D721Med (cell line): ENCODE measurements around the gene CTBP2.

ENCODE experiments used
- DNase-seq: peaks from one replicate; pipeline ENCODE4 v3.0.0; 2011; ENCODE audit warnings: low spot score; ENCODE audit not compliant: insufficient read length
- FAIRE-seq: peaks from 2 replicates; lab custom pipeline; 2011; peaks lifted over from hg19 to GRCh38; lab: Jason Lieb, UNC
- TF ChIP-seq, protein P1 (sequence below): IDR thresholded peaks from 2 replicates; pipeline ENCODE4 v1.5.1; 2012; ENCODE audit warnings: mild to moderate bottlenecking, control low read depth; ENCODE audit not compliant: insufficient read depth; ENCODE audit errors: missing control alignments

The CTBP2 gene

DNA sequence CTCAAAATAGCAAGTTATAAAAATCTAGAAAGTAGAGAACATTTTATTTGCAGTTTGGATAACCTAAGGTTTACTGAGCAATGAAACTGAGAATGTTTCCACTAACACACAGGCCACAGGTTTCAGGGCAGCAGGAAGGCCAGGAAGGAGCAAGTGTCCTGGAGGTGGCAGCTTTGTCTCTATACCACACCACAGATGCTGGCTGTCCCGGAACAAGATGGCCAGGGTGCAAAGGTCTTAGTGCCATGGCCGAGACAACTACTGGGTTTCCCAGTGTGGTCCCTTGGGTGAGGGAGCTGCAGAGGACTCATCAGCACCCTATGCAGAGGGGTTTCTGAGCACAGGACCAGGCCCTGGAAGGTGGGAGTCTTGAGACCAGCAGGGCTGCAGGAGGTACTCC lies 92.0 kb downstream of the CTBP2 start:
- no peak for FAIRE-seq
- no peak for DNase-seq
- TF ChIP-seq, protein P1, sequence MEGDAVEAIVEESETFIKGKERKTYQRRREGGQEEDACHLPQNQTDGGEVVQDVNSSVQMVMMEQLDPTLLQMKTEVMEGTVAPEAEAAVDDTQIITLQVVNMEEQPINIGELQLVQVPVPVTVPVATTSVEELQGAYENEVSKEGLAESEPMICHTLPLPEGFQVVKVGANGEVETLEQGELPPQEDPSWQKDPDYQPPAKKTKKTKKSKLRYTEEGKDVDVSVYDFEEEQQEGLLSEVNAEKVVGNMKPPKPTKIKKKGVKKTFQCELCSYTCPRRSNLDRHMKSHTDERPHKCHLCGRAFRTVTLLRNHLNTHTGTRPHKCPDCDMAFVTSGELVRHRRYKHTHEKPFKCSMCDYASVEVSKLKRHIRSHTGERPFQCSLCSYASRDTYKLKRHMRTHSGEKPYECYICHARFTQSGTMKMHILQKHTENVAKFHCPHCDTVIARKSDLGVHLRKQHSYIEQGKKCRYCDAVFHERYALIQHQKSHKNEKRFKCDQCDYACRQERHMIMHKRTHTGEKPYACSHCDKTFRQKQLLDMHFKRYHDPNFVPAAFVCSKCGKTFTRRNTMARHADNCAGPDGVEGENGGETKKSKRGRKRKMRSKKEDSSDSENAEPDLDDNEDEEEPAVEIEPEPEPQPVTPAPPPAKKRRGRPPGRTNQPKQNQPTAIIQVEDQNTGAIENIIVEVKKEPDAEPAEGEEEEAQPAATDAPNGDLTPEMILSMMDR, result no peak

DNA sequence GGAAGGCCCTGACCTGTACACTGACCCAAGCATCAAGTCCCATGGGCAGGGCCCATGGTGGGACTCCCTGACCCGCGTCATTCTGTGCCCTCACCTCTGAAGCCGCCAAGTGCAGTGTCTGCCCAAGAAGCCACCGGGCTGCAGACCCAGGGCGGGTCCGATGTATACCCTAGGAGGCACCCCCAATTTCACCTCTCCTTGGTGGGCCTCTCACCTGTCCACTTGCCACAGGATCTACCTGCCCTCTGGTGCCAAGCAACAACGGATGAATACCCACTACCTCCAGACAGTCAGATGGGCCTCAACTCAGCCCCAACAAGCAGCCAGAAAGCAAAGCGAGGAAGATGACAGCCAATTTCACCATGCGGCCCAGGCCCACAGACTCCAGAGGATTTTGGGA lies 92.6 kb downstream of the CTBP2 start:
- FAIRE-seq (no peak), DNase-seq (no peak)
- TF ChIP-seq, protein P1, result no peak

DNA sequence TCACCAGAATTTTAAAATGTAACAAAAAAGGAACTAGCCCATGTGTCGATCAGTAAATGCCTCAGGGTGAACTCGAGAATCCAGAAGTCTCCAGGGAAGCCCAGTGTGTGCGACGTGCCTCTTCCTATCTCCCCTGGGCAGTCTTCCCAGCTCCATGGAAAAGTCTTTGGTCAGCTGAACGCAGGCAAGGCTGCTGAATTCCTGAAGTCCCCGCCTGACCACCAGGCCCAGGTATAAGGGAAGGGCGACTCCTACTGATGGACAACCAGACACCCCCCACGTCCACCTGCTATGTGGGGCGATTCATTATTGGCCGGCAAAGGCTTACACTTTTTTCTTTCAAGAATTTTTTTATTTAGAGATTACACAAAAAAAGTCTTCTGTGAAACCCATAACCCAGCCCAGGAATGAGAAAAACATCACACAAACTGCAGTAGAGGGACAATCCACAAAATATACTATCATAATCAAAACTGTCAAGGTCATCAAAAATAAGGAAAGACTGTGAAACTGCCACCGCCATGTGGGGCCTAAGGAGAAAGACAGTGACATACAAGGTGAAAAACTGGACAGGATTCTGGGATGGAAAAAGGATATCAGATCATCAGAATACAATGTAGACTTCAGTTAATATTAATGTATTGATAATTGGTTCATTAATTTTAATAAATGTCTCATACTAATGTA lies 93.5 kb downstream of the CTBP2 start:
- DNase-seq (no peak), FAIRE-seq (no peak)
- TF ChIP-seq, protein P1, result no peak

DNA sequence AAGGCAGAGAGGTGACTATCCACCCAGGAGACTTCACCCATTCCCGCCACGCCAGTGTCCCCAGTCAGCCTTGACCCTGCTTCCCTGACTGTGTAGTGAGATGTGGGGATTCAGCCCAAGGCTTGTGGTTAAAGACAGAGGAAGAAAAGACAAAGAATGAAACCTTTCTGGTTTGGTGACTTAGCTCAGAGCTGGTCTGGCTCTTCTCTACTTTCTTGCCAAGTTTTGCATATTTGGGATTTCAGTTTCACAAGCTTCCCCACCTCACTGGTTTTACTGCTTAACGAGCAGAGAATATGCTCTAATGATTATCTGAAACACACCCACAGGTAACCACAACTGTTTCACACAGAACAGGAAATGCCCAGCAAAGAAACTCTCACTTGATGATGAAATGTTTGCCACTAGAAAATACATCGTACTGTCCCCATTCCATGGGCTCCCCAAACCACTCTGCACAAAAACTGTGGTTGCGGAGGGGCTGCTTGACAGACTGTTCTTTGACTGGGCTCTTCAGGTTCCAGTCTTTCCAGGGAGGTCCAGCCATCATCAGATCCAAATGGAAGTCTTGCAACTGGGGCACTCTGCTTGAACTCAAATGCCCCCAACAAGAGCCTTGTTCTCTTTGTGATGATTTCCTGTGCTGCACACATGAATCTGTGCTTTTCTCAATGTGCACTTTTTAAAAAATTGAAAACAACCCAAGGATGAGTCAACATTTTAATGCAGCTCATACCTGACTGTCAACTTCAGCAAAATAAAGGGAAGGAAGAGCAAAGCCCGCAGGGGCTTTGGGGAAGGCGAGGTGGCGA lies 95.5 kb downstream of the CTBP2 start:
- TF ChIP-seq, protein P1, result no peak
- DNase-seq (no peak), FAIRE-seq (no peak)

DNA sequence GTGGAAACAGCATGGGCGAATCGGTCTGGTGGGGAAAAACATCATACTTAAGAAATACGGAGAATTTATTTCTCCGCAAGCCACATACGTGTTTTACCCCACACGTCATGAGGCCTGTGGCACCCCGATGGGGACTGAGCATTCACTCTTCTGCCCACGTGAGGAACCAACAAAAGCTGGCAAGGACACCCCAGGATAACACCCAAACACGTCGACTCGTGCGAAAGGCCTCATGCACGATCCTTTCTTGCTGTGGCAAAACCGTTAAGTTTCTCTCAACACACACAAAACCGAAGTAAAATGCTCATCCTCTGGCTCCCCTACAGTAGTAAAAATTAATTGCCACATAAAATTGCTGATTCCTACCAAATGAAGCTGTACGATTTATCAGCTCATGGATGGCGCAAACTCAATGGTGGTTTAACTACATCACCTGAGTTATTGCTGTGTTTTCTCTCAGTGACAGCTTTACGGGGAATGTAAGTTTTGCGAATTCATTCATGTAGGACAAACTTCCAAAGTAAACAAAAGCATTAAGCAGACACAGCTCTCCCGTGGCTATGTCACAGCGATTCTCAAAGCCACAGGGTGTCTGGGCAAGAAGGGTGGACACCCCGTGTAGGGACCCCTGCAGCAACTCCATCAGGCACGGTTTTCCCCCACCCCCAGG lies 97.0 kb downstream of the CTBP2 start:
- FAIRE-seq (no peak), DNase-seq (no peak)
- TF ChIP-seq, protein P1, result no peak

DNA sequence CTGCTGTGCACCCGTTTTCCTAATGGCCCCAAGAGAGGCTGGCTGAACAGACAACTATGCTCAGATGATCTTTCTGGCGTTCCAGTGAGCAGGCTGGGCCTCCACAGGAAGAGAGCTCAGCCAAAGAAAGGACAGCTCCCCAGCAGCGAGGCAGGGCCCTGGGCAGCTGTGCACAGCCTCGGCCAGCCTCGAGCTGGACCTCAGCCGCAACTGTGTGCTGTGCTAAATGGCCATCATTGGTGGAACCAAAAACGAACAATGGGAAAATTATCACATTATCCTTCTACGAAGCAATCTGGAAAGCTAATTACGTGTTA lies 97.5 kb downstream of the CTBP2 start:
- FAIRE-seq, result no peak
- no peak for DNase-seq
- TF ChIP-seq, protein P1, result no peak
